ENCODE results near the gene RTF1. TPM values are rescaled to one million over a fixed set of nuclear protein-coding genes. Genes with fewer than 3 reads are reported as not detected.

Gene RTF1
- total RNA-seq, 2 donors from 2014 or later, result 20.0 to 49.5 TPM

DNA sequence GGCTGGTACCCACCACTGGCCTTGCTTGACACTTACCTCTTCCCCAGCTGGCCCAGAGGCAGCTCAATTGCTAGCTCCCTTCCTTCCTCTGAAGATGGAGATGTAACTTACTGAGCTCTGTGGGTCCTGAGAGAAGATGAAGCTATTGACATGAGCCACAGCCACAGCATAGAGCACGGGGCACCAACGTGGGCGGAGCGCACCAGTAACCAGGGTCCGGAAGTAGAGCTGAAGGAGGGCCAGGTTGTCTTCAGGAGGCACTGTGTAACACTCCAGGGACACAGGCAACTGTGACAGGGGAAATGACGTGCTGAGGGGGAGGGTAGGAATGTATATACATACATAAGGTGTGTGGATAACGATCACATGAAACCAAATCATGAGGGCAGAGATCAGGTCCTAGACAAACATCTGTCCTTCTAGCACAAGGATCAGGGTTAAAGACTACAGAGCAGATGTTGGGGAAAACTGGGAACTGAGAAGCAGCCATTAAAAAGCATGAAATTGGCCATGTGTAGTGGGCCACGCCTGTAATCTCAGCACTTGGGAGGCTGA lies 101.1 kb downstream of the RTF1 start:
- peaks cover 5% of the 10 kb centered on the region for H3K36me3 ChIP-seq
- DNase-seq (ENCODE audit: low spot score), result no peak

GRCh38 chr15:41520636-41521035 lies 103.7 kb downstream of the RTF1 start:
- Histone ChIP-seq H3K27ac (no peak overlapping the region), H3K27me3 (replicated peaks; ENCODE audit: insufficient read depth) (no peaks in the 10 kb centered on the region), H3K36me3 (peaks cover 15% of the 10 kb centered on the region), H3K4me1 (ENCODE audit: control insufficient read depth in 1 of 2, low read depth in 2 of 2) (no peaks in the 10 kb centered on the region), H3K4me3 (no peak overlapping the region), H3K9me3 (no peaks in the 10 kb centered on the region)
- DNase-seq (ENCODE audit: low spot score) (no peak), ATAC-seq (ENCODE audit: insufficient number of reproducible peaks, low FRiP score, low read depth) (no peak)
- TF ChIP-seq, protein P1, sequence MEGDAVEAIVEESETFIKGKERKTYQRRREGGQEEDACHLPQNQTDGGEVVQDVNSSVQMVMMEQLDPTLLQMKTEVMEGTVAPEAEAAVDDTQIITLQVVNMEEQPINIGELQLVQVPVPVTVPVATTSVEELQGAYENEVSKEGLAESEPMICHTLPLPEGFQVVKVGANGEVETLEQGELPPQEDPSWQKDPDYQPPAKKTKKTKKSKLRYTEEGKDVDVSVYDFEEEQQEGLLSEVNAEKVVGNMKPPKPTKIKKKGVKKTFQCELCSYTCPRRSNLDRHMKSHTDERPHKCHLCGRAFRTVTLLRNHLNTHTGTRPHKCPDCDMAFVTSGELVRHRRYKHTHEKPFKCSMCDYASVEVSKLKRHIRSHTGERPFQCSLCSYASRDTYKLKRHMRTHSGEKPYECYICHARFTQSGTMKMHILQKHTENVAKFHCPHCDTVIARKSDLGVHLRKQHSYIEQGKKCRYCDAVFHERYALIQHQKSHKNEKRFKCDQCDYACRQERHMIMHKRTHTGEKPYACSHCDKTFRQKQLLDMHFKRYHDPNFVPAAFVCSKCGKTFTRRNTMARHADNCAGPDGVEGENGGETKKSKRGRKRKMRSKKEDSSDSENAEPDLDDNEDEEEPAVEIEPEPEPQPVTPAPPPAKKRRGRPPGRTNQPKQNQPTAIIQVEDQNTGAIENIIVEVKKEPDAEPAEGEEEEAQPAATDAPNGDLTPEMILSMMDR (IDR thresholded peaks at IDR 0.05), result no peak

More for the DNA sequence above, 101.1 kb downstream of the RTF1 start:
- Histone ChIP-seq H3K9me3 (no peaks in the 10 kb centered on the region), H3K27ac (no peak overlapping the region), H3K4me3 (no peak overlapping the region), H3K4me1 (ENCODE audit: control insufficient read depth in 1 of 2, low read depth in 2 of 2) (peaks cover 8 to 11% of the 10 kb centered on the region in 2 donors), H3K27me3 (replicated peaks; ENCODE audit: insufficient read depth) (peaks cover 7% of the 10 kb centered on the region)
- TF ChIP-seq, protein P1 (IDR thresholded peaks at IDR 0.05), result no peak
- no peak for ATAC-seq (ENCODE audit: insufficient number of reproducible peaks, low FRiP score, low read depth)

DNA sequence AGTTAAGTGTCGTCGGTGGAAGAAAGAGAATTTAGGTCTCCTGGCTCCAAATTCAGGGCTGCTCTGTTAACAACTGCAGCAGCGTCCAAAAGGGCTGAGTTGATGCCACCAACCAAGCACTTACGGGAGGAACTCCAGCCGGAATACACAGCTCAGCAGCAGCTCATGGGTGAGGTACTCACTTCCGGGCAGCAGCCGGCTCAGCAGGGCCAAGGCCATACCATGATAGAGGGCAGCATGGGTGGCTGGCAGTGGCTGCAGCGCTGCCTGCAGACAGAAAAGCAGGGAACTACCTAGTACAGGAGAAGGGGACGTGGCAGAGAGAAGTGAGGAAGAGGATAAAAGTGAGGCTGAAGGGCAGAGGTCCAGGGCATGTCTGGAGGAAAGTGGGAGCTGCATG lies 104.7 kb downstream of the RTF1 start:
- Histone ChIP-seq H3K36me3 (peaks cover 22% of the 10 kb centered on the region), H3K27me3 (replicated peaks; ENCODE audit: insufficient read depth) (no peaks in the 10 kb centered on the region), H3K4me1 (ENCODE audit: control insufficient read depth in 1 of 2, low read depth in 2 of 2) (no peaks in the 10 kb centered on the region), H3K9me3 (no peaks in the 10 kb centered on the region), H3K27ac (no peak overlapping the region), H3K4me3 (no peak overlapping the region)
- TF ChIP-seq, protein P1 (IDR thresholded peaks at IDR 0.05), result no peak
- DNase-seq (ENCODE audit: low spot score), result no peak
- ATAC-seq (ENCODE audit: insufficient number of reproducible peaks, low FRiP score, low read depth), result no peak

DNA sequence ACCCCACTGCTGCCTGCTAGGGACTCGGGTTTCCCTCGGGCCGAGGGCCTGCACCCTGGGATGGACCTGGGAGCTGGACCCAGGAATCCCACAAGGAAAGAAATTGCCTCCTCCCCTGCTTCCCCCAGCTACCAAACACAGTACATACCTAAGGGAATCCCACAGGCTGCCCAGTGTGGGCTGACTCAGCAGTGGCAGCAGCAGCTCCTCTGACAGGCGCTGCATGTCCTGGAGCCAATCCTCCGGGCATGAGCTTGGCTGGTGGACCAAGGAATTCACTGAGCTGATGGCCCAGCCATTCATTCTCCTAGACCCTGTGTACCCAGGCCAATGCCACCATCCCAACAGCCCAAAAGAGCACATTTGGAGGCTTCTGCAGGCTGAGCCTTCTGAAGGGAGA lies 106.2 kb downstream of the RTF1 start:
- TF ChIP-seq, protein P1 (IDR thresholded peaks at IDR 0.05), result no peak
- no peak overlapping the region for H3K4me3 ChIP-seq
- no peak for ATAC-seq (ENCODE audit: insufficient number of reproducible peaks, low FRiP score, low read depth)
- H3K36me3 ChIP-seq, result peaks cover 35% of the 10 kb centered on the region
- no peak for DNase-seq (ENCODE audit: low spot score)
- H3K4me1 ChIP-seq (ENCODE audit: control insufficient read depth in 1 of 2, low read depth in 2 of 2), result no peaks in the 10 kb centered on the region
- H3K27me3 ChIP-seq (replicated peaks; ENCODE audit: insufficient read depth), result no peaks in the 10 kb centered on the region
- no peak overlapping the region for H3K27ac ChIP-seq
- no peaks in the 10 kb centered on the region for H3K9me3 ChIP-seq

DNA sequence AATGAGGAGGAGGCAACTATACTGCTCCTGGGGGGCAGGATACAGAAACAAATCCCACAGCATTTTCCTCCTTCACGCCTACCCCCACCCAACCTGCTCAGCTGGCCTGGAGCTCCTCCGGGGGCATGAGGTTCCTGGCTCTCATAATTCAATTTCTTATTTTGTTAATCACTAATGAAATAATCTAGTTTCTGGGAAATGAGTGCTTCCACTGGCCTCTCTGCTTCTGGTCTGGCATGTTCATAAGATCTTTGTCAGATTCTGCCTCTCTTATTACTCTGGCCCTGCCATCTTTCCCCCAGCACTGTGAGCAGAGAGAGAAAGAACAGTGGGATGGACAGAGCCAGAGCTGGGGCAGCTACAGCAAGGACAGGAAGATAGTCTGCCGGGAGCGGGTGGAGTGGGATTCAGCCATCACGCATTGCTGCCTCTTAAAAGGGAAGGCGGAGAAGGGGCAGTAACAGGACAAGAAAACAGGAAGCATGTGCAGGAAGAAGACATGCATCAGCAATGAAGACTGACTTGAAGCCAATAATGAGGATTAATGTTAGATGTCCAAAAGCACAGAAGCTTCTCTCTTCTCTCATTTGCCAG lies 113.6 kb downstream of the RTF1 start:
- Histone ChIP-seq H3K27ac (no peak overlapping the region), H3K4me1 (ENCODE audit: control insufficient read depth in 1 of 2, low read depth in 2 of 2) (no peaks in the 10 kb centered on the region), H3K4me3 (no peak overlapping the region), H3K27me3 (replicated peaks; ENCODE audit: insufficient read depth) (no peaks in the 10 kb centered on the region), H3K9me3 (no peaks in the 10 kb centered on the region), H3K36me3 (peaks cover 71% of the 10 kb centered on the region)
- ATAC-seq (ENCODE audit: insufficient number of reproducible peaks, low FRiP score, low read depth) (no peak), DNase-seq (ENCODE audit: low spot score) (no peak)
- TF ChIP-seq, protein P1 (IDR thresholded peaks at IDR 0.05), result no peak

Other genes with a start within 250 kb of the RTF1 start
- gene EXD1, start 186.3 kb upstream of the RTF1 start, total RNA-seq, result not detected
- 100 to 1,000 TPM in 1 of 2 donors, 10 to 100 TPM in 1; 65.3 to 115 TPM for gene CHP1, start 185.8 kb upstream of the RTF1 start, total RNA-seq
- not detected for gene OIP5, start 84.5 kb upstream of the RTF1 start, total RNA-seq
- gene NUSAP1, start 84.2 kb upstream of the RTF1 start, total RNA-seq, result 1 to 10 TPM; 1.4 to 5.7 TPM
- gene NDUFAF1, start 14.6 kb upstream of the RTF1 start, total RNA-seq, result 10 to 100 TPM; 12.5 to 15.9 TPM
- 1 to 10 TPM in 1 of 2 donors, not detected in 1; 4.4 TPM for gene ITPKA, start 76.8 kb downstream of the RTF1 start, total RNA-seq
- gene LTK, start 96.7 kb downstream of the RTF1 start, total RNA-seq, result under 1 TPM; 0.35 to 0.81 TPM
- gene RPAP1, start 127.2 kb downstream of the RTF1 start, total RNA-seq, result 10 to 100 TPM; 14.7 to 19.2 TPM
- gene TYRO3, start 142.1 kb downstream of the RTF1 start, total RNA-seq, result 1 to 10 TPM; 5.4 to 8.8 TPM
- gene MGA, start 243.3 kb downstream of the RTF1 start, total RNA-seq, result 10 to 100 TPM; 32.5 to 57.2 TPM